Fibroblast of the aortic adventitia (primary cell): ENCODE results near the gene ANO4. TPM values are rescaled to one million over a fixed set of nuclear protein-coding genes. Genes with fewer than 3 reads are reported as not detected.

Source experiments
- DNase-seq: peaks from one replicate; pipeline ENCODE4 v3.0.0-alpha.2; 2010; ENCODE audit warnings: low read depth
- H3K4me3 ChIP-seq: 2 replicates; pipeline ENCODE4 v1.5.1; 2011; ENCODE audit warnings: low read depth, mild to moderate bottlenecking, control low read depth, low read length, moderate library complexity
- CTCF ChIP-seq: IDR thresholded peaks from 2 replicates; pipeline ENCODE4 v1.5.1; 2011; ENCODE audit warnings: mild to moderate bottlenecking, low read length, control low read depth, inconsistent platforms; ENCODE audit not compliant: insufficient read depth
- total RNA-seq: library from RNA; depleted of rRNA; stranded (reverse); fragments of >200 nt; gene quantifications from 2 replicates; pipeline ENCODE4 v1.2.3, GENCODE V29; 2012; ENCODE audit warnings: low replicate concordance

ANO4 gene
- total RNA-seq, 1 donor, result 0.18 TPM

- peak; percentile 62 for DNase-seq
- H3K4me3 ChIP-seq, result no peak overlapping the region
- TF ChIP-seq CTCF, result no peak
These were observed 200.6 kb downstream of the ANO4 start for GRCh38 chr12:100995201-100995600.

- DNase-seq, result no peak
- TF ChIP-seq CTCF, result no peak
These were observed 201.2 kb downstream of the ANO4 start for GRCh38 chr12:100995771-100996170.

GRCh38 chr12:101001669-101002068 lies 207.1 kb downstream of the ANO4 start:
- no peak overlapping the region for H3K4me3 ChIP-seq
- TF ChIP-seq CTCF, result no peak
- no peak for DNase-seq

More at GRCh38 chr12:100995771-100996170, 201.2 kb downstream of the ANO4 start:
- no peak overlapping the region for H3K4me3 ChIP-seq

DNA sequence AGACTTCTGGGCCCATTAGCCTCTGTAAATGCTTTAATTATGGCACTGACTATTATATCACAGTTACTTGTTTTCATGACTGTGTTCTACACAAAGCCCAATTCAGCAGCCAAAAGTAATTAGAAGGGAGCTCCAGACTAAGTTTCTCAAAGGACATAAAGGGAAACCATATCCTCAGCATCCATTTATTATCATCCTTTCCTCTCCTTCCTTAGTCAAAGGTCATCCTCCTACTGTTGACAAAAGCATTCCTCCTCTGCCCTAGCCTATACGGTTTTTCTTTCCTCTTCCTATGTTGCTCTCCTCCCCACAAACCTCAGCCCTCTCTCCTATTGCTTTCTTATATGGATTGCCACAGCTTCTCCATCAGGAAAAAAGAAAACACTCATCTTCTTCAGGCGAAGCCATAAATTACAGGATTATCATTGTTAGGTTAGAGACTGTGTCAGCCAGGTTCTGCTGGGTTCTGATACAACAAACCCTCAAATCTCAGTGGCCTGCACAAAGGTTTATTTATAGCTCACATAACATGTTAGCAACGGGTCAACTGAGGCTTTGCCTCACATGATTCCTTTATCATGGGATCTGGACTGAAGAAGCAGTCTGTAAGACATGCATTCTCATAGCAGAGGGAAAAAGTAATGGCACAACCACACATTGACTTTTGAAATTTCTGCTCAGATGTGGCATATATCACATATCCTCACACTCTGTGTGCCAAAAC lies 208.3 kb downstream of the ANO4 start:
- no peak for DNase-seq
- no peak overlapping the region for H3K4me3 ChIP-seq
- TF ChIP-seq CTCF, result no peak

DNA sequence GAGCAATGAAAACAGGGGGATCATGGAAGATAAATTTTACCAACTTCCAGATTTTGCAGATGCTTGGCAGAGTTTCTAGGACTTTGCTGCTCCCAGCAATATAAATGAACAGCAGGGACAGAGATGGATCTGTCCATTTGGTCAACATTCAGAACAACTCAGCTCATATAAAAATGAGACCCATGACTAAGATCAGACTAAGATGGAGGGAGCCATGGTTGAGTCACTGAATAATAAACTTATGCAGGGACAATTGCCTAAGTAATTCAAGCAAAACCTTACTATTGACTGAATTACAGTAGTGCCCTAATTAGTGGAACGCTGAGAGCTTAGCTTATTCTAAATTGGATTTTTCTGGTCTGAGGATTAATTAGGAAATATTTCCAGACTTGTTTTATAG lies 210.3 kb downstream of the ANO4 start:
- no peak for DNase-seq
- H3K4me3 ChIP-seq, result no peak overlapping the region
- no peak for TF ChIP-seq CTCF

- H3K4me3 ChIP-seq, result no peak overlapping the region
- no peak for TF ChIP-seq CTCF
- DNase-seq, result no peak
These were observed 214.7 kb downstream of the ANO4 start for GRCh38 chr12:101009274-101009673.

DNA sequence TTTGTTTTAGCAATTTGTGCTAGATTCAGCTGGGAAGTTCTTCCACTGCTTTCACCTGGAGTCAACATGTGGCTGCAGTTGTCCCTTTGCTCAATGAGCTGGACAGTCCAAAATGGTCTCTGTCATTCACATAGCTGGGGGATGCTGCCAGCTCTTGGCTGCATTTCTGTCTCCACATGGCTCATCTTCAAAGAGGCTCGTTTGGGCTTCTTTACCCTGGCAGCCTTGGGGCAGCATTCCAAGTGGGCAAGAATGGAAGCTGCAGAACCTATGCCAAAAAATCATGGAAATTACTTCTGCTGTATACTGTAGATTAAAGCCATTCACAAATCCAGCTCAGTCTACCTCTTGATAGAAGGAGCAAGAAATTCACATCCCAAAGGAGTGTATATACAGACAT lies 216.3 kb downstream of the ANO4 start:
- TF ChIP-seq CTCF, result no peak
- DNase-seq, result no peak
- no peak overlapping the region for H3K4me3 ChIP-seq
